ENCODE results near the gene AQP11.

DNA sequence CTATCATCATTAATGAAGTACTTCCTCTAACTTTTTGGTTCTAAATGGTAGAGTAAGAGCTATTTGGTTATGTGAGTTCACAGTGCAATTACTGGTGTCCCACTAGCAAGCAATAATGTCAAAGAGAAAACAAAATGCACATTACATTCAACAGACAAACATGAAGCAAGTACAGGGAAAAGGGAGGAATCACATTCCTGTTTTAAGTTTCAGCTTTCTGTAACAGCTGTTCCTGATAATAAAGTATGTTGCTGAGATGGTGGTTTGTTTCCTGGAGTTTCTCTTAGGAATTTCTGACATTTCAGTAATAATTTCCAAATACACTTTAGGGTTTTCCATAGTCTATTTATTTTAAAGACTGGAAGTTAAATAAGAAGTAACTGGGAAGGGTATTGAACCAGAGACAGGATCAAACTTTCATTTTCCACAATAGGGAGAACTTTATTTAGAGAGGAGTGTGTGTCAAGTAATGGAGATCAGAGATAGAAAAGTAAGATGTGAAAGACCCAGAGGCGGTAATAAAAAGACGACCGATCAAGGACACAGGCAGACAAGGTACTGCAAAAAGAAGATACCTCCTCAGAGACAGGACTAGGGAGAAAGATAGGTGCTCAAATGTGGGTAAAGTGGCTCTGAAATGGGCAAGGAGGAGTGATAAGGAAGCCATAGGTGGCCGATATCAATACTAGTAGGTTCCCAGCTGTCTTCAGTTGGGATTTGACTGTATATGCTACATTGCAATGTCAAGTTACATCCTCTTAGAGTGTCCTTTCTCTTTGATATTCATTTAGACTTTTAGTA is 68.7 kb downstream of the AQP11 start:
- no peak for TF ChIP-seq MYC (IDR thresholded peaks at IDR 0.05; ENCODE audit: low read depth, low read length)
- TF ChIP-seq, protein P1, sequence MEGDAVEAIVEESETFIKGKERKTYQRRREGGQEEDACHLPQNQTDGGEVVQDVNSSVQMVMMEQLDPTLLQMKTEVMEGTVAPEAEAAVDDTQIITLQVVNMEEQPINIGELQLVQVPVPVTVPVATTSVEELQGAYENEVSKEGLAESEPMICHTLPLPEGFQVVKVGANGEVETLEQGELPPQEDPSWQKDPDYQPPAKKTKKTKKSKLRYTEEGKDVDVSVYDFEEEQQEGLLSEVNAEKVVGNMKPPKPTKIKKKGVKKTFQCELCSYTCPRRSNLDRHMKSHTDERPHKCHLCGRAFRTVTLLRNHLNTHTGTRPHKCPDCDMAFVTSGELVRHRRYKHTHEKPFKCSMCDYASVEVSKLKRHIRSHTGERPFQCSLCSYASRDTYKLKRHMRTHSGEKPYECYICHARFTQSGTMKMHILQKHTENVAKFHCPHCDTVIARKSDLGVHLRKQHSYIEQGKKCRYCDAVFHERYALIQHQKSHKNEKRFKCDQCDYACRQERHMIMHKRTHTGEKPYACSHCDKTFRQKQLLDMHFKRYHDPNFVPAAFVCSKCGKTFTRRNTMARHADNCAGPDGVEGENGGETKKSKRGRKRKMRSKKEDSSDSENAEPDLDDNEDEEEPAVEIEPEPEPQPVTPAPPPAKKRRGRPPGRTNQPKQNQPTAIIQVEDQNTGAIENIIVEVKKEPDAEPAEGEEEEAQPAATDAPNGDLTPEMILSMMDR (IDR thresholded peaks at IDR 0.05; ENCODE audit: low read depth, low read length) = no peak
- no peak for TF ChIP-seq POLR2A (IDR thresholded peaks at IDR 0.05; ENCODE audit: extremely low read depth, insufficient read length)
